Gastroesophageal sphincter (tissue), 3 donors: ENCODE results near the gene RBM47.
"Not testable (repeated sequence)": the region's sequence is repeated elsewhere in the genome, so short reads cannot be mapped to it uniquely, and the experiment has no call there.

Experiments used
- CTCF ChIP-seq, 4 experiments: fragments of 200-600 bp in 2 of 4; fragments of 450-650 bp in 2 of 4; sonication (generic) in 1 of 4; IDR thresholded peaks; one replicate each; pipeline ENCODE4 v1.5.1; 2017 to 2019; ENCODE audit warnings: antibody characterized with exemption in 4 of 4, mild to moderate bottlenecking in 2 of 4, moderate library complexity in 2 of 4
- POLR2A ChIP-seq, 2 donors: fragments of 450-650 bp; IDR thresholded peaks; one replicate each; pipeline ENCODE4 v1.6.1; 2017; ENCODE audit warnings: antibody characterized with exemption in 2 of 2, mild to moderate bottlenecking in 2 of 2, moderate library complexity in 1 of 2
- POLR2AphosphoS5 ChIP-seq: sonication (generic); formaldehyde crosslinking; IDR thresholded peaks from one replicate; pipeline ENCODE4 v1.6.1; 2017; ENCODE audit warnings: antibody characterized with exemption

GRCh38 chr4:40554641-40555040 lies 75.0 kb downstream of the RBM47 start:
- TF ChIP-seq CTCF (IDR thresholded peaks at IDR 0.05); POLR2A (IDR thresholded peaks at IDR 0.05); POLR2AphosphoS5: not testable (repeated sequence)
